ENCODE results near the gene MYOM3.

MYOM3 gene

DNA sequence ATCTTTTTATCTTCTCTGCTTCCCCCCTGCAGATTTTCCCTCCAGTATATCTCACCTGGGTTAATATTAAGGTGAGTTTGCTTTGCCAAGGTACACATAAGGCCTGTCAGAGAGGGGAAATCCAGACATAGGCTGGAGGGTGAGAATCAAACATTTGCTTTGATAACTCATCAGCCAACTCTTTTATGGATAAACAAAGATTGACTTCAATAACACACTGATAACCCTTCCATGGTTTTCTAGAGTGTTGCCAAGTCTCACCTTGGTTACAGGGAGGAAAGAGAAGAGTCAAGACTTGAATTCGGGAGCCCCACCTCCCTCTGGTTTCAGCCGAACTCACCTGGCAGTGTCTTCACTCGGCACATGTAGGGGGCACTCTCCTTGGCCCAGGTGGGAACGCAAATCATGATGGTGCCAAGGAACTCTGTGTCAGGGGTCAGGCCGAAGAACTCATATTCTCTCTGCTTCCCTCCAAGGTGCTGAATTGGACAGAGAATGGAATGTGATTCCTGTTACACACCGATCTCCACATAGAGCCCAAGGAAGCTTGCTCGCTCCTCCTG, 15.9 kb upstream of the MYOM3 start:
- ATAC-seq (replicated peaks; ENCODE audit: extremely low read depth, poor library complexity, severe bottlenecking) (no peak), DNase-seq (ENCODE audit: low spot score in 2 of 2) (no peak)
- Mint-ChIP-seq H3K9me3 (no peaks in the 10 kb centered on the region), H3K27ac (ENCODE audit: low read depth) (no peak overlapping the region), H3K36me3 (ENCODE audit: insufficient read depth) (no peaks in the 10 kb centered on the region), H3K4me3 (no peak overlapping the region), H3K27me3 (no peaks in the 10 kb centered on the region), H3K4me1 (no peaks in the 10 kb centered on the region)

GRCh38 chr1:24127134-24127800, 15.3 kb upstream of the MYOM3 start:
- H3K36me3 Mint-ChIP-seq (ENCODE audit: insufficient read depth), result no peaks in the 10 kb centered on the region
- no peaks in the 10 kb centered on the region for H3K4me1 Mint-ChIP-seq
- ATAC-seq (replicated peaks; ENCODE audit: extremely low read depth, poor library complexity, severe bottlenecking) (no peak), DNase-seq (ENCODE audit: low spot score in 2 of 2) (no peak)
- H3K27ac Mint-ChIP-seq (ENCODE audit: low read depth), result no peak overlapping the region
- no peaks in the 10 kb centered on the region for H3K9me3 Mint-ChIP-seq
- H3K4me3 Mint-ChIP-seq, result no peak overlapping the region
- no peaks in the 10 kb centered on the region for H3K27me3 Mint-ChIP-seq

GRCh38 chr1:24126672-24127023, 14.7 kb upstream of the MYOM3 start:
- no peak for DNase-seq (ENCODE audit: low spot score in 2 of 2)
- Mint-ChIP-seq H3K36me3 (ENCODE audit: insufficient read depth) (no peaks in the 10 kb centered on the region), H3K27ac (ENCODE audit: low read depth) (no peak overlapping the region), H3K9me3 (no peaks in the 10 kb centered on the region), H3K4me1 (no peaks in the 10 kb centered on the region), H3K27me3 (peaks cover 3% of the 10 kb centered on the region), H3K4me3 (no peak overlapping the region)
- no peak for ATAC-seq (replicated peaks; ENCODE audit: extremely low read depth, poor library complexity, severe bottlenecking)

DNA sequence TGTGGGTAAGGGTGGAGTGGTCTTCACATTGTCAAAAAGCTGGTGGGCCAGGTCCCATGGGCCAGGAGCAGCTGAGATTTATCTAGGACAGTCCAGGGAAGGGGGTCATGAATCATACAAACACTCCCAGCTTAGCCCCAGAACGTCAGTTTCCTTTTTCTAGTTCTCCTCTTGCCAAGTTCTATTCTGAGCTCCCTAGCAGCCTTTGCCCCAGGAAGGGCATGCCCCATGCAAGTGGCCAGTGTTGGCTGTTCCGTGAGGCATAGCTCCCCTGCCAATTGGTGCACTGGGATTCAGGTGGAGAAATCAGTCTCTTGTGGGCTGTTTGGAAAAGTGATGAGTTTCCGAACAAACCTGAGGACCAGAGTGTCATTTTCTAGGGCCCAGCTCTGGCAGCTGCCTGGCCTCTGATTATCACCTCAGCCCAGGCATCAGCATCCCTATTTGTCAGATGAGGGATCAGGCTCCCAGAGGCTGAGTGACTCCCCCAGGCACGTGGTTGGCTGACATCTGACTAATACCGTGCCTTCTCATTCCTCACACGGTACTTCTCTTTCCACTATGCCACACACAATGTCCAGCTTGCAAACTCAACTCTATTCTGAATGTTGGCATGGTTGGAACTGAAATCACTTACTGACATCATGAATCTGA, 14.2 kb upstream of the MYOM3 start:
- H3K27ac Mint-ChIP-seq (ENCODE audit: low read depth), result no peak overlapping the region

DNA sequence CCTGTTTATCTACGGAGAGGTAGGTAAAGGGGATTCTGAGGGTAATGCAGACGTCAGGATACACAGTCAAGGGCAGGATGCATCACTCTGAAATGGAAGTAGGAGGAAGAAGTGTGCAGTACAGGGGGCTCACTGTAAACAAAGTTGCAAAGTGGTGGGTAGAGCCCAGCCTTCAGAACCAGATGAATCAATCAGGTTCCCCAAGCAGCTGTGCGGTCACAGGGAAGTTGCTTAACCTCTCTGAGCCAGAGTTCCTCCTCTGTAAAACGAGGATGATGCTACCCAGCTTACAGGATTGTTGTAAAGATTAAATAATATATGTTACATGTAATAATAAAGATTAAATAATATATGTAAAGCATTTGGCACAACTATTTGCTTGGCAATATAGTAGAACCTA, 13.5 kb upstream of the MYOM3 start:
- Mint-ChIP-seq H3K36me3 (ENCODE audit: insufficient read depth) (no peaks in the 10 kb centered on the region), H3K4me3 (no peak overlapping the region), H3K4me1 (no peaks in the 10 kb centered on the region), H3K27ac (ENCODE audit: low read depth) (no peak overlapping the region), H3K27me3 (peaks cover 15% of the 10 kb centered on the region), H3K9me3 (no peaks in the 10 kb centered on the region)
- ATAC-seq (replicated peaks; ENCODE audit: extremely low read depth, poor library complexity, severe bottlenecking) (no peak), DNase-seq (ENCODE audit: low spot score in 2 of 2) (no peak)

More for the DNA sequence above, 14.2 kb upstream of the MYOM3 start:
- Mint-ChIP-seq H3K36me3 (ENCODE audit: insufficient read depth) (no peaks in the 10 kb centered on the region), H3K4me3 (no peak overlapping the region), H3K27me3 (peaks cover 8% of the 10 kb centered on the region), H3K9me3 (no peaks in the 10 kb centered on the region), H3K4me1 (no peaks in the 10 kb centered on the region)
- no peak for DNase-seq (ENCODE audit: low spot score in 2 of 2)
- ATAC-seq (replicated peaks; ENCODE audit: extremely low read depth, poor library complexity, severe bottlenecking), result no peak

GRCh38 chr1:24124980-24125379, 13.0 kb upstream of the MYOM3 start:
- peaks cover 18% of the 10 kb centered on the region for H3K27me3 Mint-ChIP-seq
- H3K9me3 Mint-ChIP-seq, result no peaks in the 10 kb centered on the region
- H3K36me3 Mint-ChIP-seq (ENCODE audit: insufficient read depth), result no peaks in the 10 kb centered on the region

GRCh38 chr1:24123611-24124010, 11.7 kb upstream of the MYOM3 start:
- H3K4me1 Mint-ChIP-seq, result no peaks in the 10 kb centered on the region

More at GRCh38 chr1:24124980-24125379, 13.0 kb upstream of the MYOM3 start:
- DNase-seq (ENCODE audit: low spot score in 2 of 2) (no peak), ATAC-seq (replicated peaks; ENCODE audit: extremely low read depth, poor library complexity, severe bottlenecking) (no peak)
- Mint-ChIP-seq H3K4me1 (no peaks in the 10 kb centered on the region), H3K27ac (ENCODE audit: low read depth) (no peak overlapping the region), H3K4me3 (no peak overlapping the region)

GRCh38 chr1:24122776-24123175, 10.8 kb upstream of the MYOM3 start:
- Mint-ChIP-seq H3K27me3 (peaks cover 31% of the 10 kb centered on the region), H3K27ac (ENCODE audit: low read depth) (no peak overlapping the region), H3K36me3 (ENCODE audit: insufficient read depth) (peaks cover 2% of the 10 kb centered on the region), H3K4me3 (no peak overlapping the region), H3K4me1 (no peaks in the 10 kb centered on the region), H3K9me3 (no peaks in the 10 kb centered on the region)
- ATAC-seq (replicated peaks; ENCODE audit: extremely low read depth, poor library complexity, severe bottlenecking) (no peak), DNase-seq (ENCODE audit: low spot score in 2 of 2) (no peak)

More at GRCh38 chr1:24123611-24124010, 11.7 kb upstream of the MYOM3 start:
- Mint-ChIP-seq H3K27me3 (peaks cover 22% of the 10 kb centered on the region), H3K9me3 (no peaks in the 10 kb centered on the region), H3K36me3 (ENCODE audit: insufficient read depth) (peaks cover 2% of the 10 kb centered on the region), H3K4me3 (no peak overlapping the region), H3K27ac (ENCODE audit: low read depth) (no peak overlapping the region)
- DNase-seq (ENCODE audit: low spot score in 2 of 2), result no peak
- ATAC-seq (replicated peaks; ENCODE audit: extremely low read depth, poor library complexity, severe bottlenecking), result no peak

- H3K27me3 Mint-ChIP-seq, result peaks cover 45% of the 10 kb centered on the region
- H3K9me3 Mint-ChIP-seq, result no peaks in the 10 kb centered on the region
- H3K4me1 Mint-ChIP-seq, result no peaks in the 10 kb centered on the region
- H3K36me3 Mint-ChIP-seq (ENCODE audit: insufficient read depth), result peaks cover 2% of the 10 kb centered on the region
- no peak for DNase-seq (ENCODE audit: low spot score in 2 of 2)
- H3K27ac Mint-ChIP-seq (ENCODE audit: low read depth), result peak overlapping the region; percentile 59
- ATAC-seq (replicated peaks; ENCODE audit: extremely low read depth, poor library complexity, severe bottlenecking), result no peak
- H3K4me3 Mint-ChIP-seq, result no peak overlapping the region
Observed at GRCh38 chr1:24121406-24121805, 9.5 kb upstream of the MYOM3 start.

- Mint-ChIP-seq H3K4me3 (no peak overlapping the region), H3K27ac (ENCODE audit: low read depth) (peak overlapping the region; percentile 59), H3K9me3 (no peaks in the 10 kb centered on the region), H3K27me3 (peaks cover 49% of the 10 kb centered on the region), H3K4me1 (no peaks in the 10 kb centered on the region), H3K36me3 (ENCODE audit: insufficient read depth) (peaks cover 2% of the 10 kb centered on the region)
- no peak for ATAC-seq (replicated peaks; ENCODE audit: extremely low read depth, poor library complexity, severe bottlenecking)
- no peak for DNase-seq (ENCODE audit: low spot score in 2 of 2)
Observed at GRCh38 chr1:24120965-24121364, 9.0 kb upstream of the MYOM3 start.

DNA sequence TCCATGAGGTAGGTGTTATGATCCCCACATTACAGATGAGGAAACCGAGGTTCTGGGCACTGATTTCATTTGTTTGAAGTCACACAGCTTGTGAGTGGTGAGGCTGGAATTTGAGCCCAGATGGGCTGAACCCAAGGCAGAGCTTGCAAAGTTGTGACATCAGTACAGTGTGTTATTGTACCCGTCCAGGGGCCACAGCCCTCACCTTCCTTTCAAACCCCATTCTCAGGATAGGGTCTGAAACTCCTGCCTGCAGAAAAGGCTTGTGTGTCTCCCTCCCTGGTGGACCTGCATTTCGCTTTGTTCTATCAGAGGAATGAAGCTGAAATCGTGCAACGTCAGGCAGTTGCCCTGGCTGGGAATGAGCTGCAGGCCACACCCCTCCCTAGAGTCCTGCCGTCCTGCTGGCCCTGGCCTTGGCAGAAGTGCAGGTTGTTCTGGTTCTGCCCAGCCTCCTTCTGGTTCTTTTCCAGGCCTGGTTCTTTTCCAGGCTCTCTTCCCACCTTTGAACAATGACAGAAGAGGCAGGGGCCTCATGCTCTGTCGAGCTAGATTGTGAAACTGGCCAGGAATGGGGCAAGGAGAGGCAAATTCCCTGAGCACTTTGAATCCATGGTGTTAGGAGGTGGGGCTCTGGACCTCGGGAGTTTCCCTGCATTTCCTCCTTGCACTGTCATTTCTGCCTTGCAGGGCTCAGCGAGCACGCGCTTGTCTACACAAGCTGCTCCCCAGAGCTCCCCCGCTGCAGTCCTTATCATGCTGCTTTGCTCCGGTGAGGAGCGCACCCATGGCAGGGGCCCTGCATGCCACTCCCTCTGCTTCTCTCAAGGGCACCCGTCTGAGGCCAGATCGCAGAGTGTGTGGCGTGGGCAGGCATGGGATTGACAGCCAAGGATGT, 8.2 kb upstream of the MYOM3 start:
- H3K27me3 Mint-ChIP-seq, result peaks cover 53% of the 10 kb centered on the region
- no peaks in the 10 kb centered on the region for H3K4me1 Mint-ChIP-seq
- no peak overlapping the region for H3K27ac Mint-ChIP-seq (ENCODE audit: low read depth)
- peaks cover 2% of the 10 kb centered on the region for H3K36me3 Mint-ChIP-seq (ENCODE audit: insufficient read depth)
- no peaks in the 10 kb centered on the region for H3K9me3 Mint-ChIP-seq
- ATAC-seq (replicated peaks; ENCODE audit: extremely low read depth, poor library complexity, severe bottlenecking), result no peak
- DNase-seq (ENCODE audit: low spot score in 2 of 2), result no peak
- H3K4me3 Mint-ChIP-seq, result no peak overlapping the region

- H3K9me3 Mint-ChIP-seq, result no peaks in the 10 kb centered on the region
- H3K4me1 Mint-ChIP-seq, result no peaks in the 10 kb centered on the region
- H3K36me3 Mint-ChIP-seq (ENCODE audit: insufficient read depth), result peaks cover 2% of the 10 kb centered on the region
- ATAC-seq (replicated peaks; ENCODE audit: extremely low read depth, poor library complexity, severe bottlenecking), result no peak
- H3K27ac Mint-ChIP-seq (ENCODE audit: low read depth), result no peak overlapping the region
- H3K4me3 Mint-ChIP-seq, result no peak overlapping the region
- no peak for DNase-seq (ENCODE audit: low spot score in 2 of 2)
- peaks cover 54% of the 10 kb centered on the region for H3K27me3 Mint-ChIP-seq
Observed at GRCh38 chr1:24119489-24119858, 7.5 kb upstream of the MYOM3 start.

All from central memory CD8-positive, alpha-beta T cell (primary cell).